CD8-positive, alpha-beta memory T cell (primary cell): ENCODE results near the gene OGFOD2. TPM values are rescaled to one million over a fixed set of nuclear protein-coding genes. Genes with fewer than 3 reads are reported as not detected.
A peak's percentile ranks its signal among the peaks of the same experiment; 100 is the strongest.

Source experiments
- CTCF ChIA-PET: fragments of 350-600 bp; sonication (Branson Sonifier 250); formaldehyde crosslinking; loops from one replicate; lab custom pipeline; 2021; ENCODE audit warnings: antibody characterized with exemption; lab: Charles Lee
- POLR2A ChIA-PET: fragments of 350-600 bp; sonication (Branson Sonifier 250); formaldehyde crosslinking; loops from one replicate; lab custom pipeline; 2021; ENCODE audit warnings: antibody characterized with exemption; lab: Charles Lee
- DNase-seq, 5 donors: peaks; one replicate each; pipeline versions ENCODE4 v3.0.0 to v3.0.0-alpha.2; 2020 to 2022; ENCODE audit warnings: mixed read lengths in 1 of 5
- H3K27ac ChIP-seq: one replicate; pipeline ENCODE4 v1.7.0; 2013; ENCODE audit warnings: low read depth, mild to moderate bottlenecking, low read length, moderate library complexity
- H3K27me3 ChIP-seq: 2 replicates; pipeline ENCODE4 v1.7.0; 2013; ENCODE audit warnings: low read length, mild to moderate bottlenecking; ENCODE audit not compliant: insufficient read depth, poor library complexity, severe bottlenecking
- H3K36me3 ChIP-seq: 2 replicates; pipeline ENCODE4 v1.7.0; 2013; ENCODE audit warnings: mild to moderate bottlenecking, low read length, moderate library complexity; ENCODE audit not compliant: insufficient read depth
- H3K4me1 ChIP-seq: 2 replicates; pipeline ENCODE4 v1.7.0; 2013; ENCODE audit warnings: mild to moderate bottlenecking, low read length, moderate library complexity; ENCODE audit not compliant: insufficient read depth
- H3K4me3 ChIP-seq: 2 replicates; pipeline ENCODE4 v1.7.0; 2013; ENCODE audit warnings: mild to moderate bottlenecking, low read length
- H3K9me3 ChIP-seq: 2 replicates; pipeline ENCODE4 v1.7.0; 2013; ENCODE audit warnings: mild to moderate bottlenecking, low read length
- H3K27ac Mint-ChIP-seq, 8 donors: one replicate each; pipeline ENCODE4 v1.8.0; 2020 to 2021; ENCODE audit warnings: mixed read lengths in 8 of 8, mild to moderate bottlenecking in 6 of 8, inconsistent platforms in 3 of 8, moderate library complexity in 3 of 8
- H3K27me3 Mint-ChIP-seq, 2 donors: one replicate each; pipeline ENCODE4 v1.8.0; 2020 to 2021; ENCODE audit warnings: mixed read lengths in 2 of 2, mild to moderate bottlenecking in 1 of 2, moderate library complexity in 1 of 2
- H3K36me3 Mint-ChIP-seq, 3 donors: one replicate each; pipeline ENCODE4 v1.8.0; 2020 to 2021; ENCODE audit warnings: mixed read lengths in 3 of 3, inconsistent platforms in 1 of 3, mild to moderate bottlenecking in 1 of 3
- H3K4me1 Mint-ChIP-seq, 3 donors: one replicate each; pipeline ENCODE4 v1.8.0; 2020 to 2021; ENCODE audit warnings: mixed read lengths in 3 of 3, inconsistent platforms in 1 of 3, mild to moderate bottlenecking in 1 of 3
- H3K4me3 Mint-ChIP-seq, 7 donors: one replicate each; pipeline ENCODE4 v1.8.0; 2020 to 2021; ENCODE audit warnings: mixed read lengths in 7 of 7, mild to moderate bottlenecking in 6 of 7, moderate library complexity in 4 of 7, inconsistent platforms in 2 of 7
- H3K9me3 Mint-ChIP-seq, 5 donors: one replicate each; pipeline ENCODE4 v1.8.0; 2020 to 2022; ENCODE audit warnings: mixed read lengths in 5 of 5, mild to moderate bottlenecking in 3 of 5, moderate library complexity in 2 of 5, inconsistent platforms in 1 of 5
- polyA plus RNA-seq: library from polyadenylated mRNA; unstranded; fragments of 300-500 nt; fragmentation: Illumina TruSeq; gene quantifications from one replicate; pipeline ENCODE4 v1.2.3, GENCODE V29; 2021
- total RNA-seq, 2 experiments: library from RNA; stranded (reverse); gene quantifications; one replicate each; pipeline ENCODE4 v1.2.3, GENCODE V29; 2021

OGFOD2 gene
- total and polyA plus RNA-seq, 3 experiments from 2014 or later, result 14.9 to 29.5 (median 27.7) TPM

DNA sequence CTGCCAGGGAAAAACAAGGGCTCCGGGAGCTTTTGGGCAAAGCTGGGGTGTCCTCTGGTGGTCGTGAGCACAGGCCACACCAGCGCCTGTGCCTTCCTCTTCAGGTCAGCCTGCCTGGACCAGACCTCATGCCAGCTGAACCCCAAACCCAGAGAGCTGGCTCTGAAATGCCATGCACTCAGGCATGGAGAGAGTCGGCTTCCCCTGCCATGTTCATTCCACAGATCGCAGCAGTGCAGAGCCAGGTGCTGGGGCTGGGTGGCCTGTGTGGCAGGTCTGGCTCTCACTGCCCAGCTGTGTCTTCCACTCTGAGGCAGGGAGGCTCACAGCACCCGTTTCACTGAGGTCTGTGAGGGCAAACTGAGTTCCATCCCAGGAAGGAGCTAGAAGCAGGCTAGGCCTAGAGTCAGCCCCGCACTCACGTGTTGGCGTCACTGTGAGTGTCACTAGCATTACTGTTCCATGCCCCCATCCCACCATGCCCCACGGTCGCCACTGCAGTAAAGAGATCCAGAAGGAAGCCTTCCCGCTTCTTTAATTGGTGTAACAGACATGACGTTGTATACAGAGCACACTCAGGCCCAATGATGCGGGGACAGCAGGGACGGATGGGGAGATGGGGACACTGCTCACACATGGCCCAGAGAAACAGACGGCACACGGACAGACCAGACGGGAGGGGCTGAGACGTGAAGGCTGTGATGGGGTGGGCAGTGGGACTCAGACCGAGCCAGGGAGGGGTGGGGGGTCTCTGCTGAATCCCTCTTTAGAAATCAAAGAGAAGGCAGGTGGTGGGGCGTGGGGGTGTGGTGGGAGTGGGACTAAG lies 8.1 kb downstream of the OGFOD2 start:
- ChIA-PET CTCF (no interaction called here), POLR2A (interaction anchor here (0.6 kb wide), 1 partner anchor 82 kb away, joined by 3 read pairs; no protein-coding TSS in a partner anchor)
- Mint-ChIP-seq H3K9me3 (peaks cover 0 to 1% (median 0%) of the 10 kb centered on the region in 5 donors), H3K4me1 (peaks cover 24 to 49% (median 33%) of the 10 kb centered on the region in 3 donors), H3K27ac (peak overlapping the region in 5 of 8 donors; percentile 22 to 94 (median 54)), H3K27me3 (no peaks in the 10 kb centered on the region), H3K4me3 (peak overlapping the region in 6 of 7 donors; percentile 29 to 90 (median 81)), H3K36me3 (peaks cover 0 to 40% (median 2%) of the 10 kb centered on the region in 3 donors)
- no peak overlapping the region for H3K4me3 ChIP-seq
- H3K36me3 ChIP-seq, result no peaks in the 10 kb centered on the region
- DNase-seq, result no peak
- H3K27ac ChIP-seq, result no peak overlapping the region
- peaks cover 41% of the 10 kb centered on the region for H3K4me1 ChIP-seq
- H3K27me3 ChIP-seq, result no peaks in the 10 kb centered on the region
- no peaks in the 10 kb centered on the region for H3K9me3 ChIP-seq

DNA sequence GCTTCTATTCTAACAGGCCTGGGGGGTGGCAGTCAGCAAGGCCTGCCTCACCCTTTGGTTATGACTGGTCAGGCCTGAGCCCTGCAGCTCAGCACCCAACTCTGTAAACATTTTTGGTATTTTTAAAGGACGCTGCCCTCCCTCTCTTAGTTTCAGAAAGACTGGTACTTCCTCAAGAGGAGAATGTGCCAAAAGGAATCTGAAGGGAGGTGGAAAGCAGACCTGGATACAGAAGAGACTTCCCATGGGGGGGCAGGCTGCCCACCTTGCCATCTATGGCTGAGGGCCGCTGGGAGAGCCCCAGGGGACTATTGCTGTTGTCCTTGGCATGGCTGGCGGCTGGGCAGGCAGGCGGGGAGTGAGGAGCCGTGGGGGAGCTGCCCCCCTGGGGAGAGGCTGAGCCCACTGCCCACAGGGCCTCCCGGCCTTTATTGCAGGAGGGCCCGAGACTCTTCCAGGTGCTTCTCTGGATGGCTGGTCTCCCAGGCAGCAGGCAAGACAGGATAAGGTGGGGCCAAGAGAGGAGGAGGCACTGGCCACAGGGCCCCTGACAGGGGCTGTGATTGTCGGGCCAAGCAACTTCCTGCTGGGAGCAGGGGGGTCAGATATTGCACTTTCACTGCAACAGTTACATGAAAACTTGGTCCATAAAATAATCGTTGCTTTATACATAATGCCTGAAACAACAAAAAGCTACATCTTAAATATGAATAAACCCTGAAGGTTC lies 8.9 kb downstream of the OGFOD2 start:
- POLR2A ChIA-PET, result interaction anchor here (0.6 kb wide), 1 partner anchor 158 kb away, joined by 3 read pairs; no protein-coding TSS in a partner anchor
- no peaks in the 10 kb centered on the region for H3K27me3 Mint-ChIP-seq
- H3K4me1 Mint-ChIP-seq, result peaks cover 23 to 47% (median 32%) of the 10 kb centered on the region in 3 donors
- H3K27ac Mint-ChIP-seq, result peak overlapping the region in 7 of 8 donors; percentile 38 to 93 (median 67)
- H3K4me1 ChIP-seq, result peaks cover 40% of the 10 kb centered on the region
- no peaks in the 10 kb centered on the region for H3K9me3 ChIP-seq
- DNase-seq, result no peak
- no peaks in the 10 kb centered on the region for H3K27me3 ChIP-seq
- H3K27ac ChIP-seq, result peak overlapping the region; percentile 1
- H3K36me3 Mint-ChIP-seq, result peaks cover 0 to 42% (median 2%) of the 10 kb centered on the region in 3 donors
- peak overlapping the region in 5 of 7 donors; percentile 29 to 80 (median 48) for H3K4me3 Mint-ChIP-seq
- no peaks in the 10 kb centered on the region for H3K36me3 ChIP-seq
- CTCF ChIA-PET, result interaction anchor here (1.6 kb wide), 1 partner anchor 8 kb away, joined by 4 read pairs; no protein-coding TSS in a partner anchor
- no peak overlapping the region for H3K4me3 ChIP-seq
- H3K9me3 Mint-ChIP-seq, result peaks cover 0 to 1% (median 0%) of the 10 kb centered on the region in 5 donors

DNA sequence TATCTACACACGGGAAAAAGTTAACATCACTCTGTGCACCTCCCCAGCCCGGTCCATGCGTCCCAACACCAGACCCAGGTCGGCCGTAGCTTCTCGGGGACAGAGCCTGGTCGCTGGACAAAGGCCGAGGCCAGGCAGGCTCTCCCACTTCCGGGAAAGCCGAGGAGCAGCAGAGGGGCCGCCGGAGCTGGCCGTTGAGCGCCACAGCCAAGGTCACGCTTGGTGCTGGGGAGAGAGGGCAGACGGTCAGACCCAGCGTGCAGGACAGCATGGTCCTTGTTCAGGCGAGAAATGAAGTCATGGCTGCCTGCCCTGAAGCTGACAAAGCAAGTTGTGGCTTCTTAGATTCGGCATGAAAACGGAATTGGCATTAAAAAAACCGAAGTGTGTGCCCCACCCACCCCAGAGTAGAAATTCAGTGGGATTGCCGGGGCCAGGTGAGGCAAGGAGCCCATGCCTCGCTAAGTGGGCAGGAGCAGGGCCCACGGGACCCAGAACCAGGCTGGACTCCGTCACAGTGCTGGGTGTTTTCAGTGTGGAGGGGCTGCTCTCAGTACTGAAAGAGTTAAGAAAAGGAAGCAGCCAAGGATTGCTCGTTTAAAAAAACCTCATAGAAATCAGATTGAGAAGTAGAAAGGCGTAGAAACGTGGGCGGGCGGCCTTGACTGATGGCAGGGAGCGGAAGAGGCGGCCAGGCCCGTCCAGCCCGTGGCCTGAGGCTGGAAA lies 9.7 kb downstream of the OGFOD2 start:
- CTCF ChIA-PET, result interaction anchor here (1.6 kb wide), 1 partner anchor 9 kb away, joined by 4 read pairs; no protein-coding TSS in a partner anchor

DNA sequence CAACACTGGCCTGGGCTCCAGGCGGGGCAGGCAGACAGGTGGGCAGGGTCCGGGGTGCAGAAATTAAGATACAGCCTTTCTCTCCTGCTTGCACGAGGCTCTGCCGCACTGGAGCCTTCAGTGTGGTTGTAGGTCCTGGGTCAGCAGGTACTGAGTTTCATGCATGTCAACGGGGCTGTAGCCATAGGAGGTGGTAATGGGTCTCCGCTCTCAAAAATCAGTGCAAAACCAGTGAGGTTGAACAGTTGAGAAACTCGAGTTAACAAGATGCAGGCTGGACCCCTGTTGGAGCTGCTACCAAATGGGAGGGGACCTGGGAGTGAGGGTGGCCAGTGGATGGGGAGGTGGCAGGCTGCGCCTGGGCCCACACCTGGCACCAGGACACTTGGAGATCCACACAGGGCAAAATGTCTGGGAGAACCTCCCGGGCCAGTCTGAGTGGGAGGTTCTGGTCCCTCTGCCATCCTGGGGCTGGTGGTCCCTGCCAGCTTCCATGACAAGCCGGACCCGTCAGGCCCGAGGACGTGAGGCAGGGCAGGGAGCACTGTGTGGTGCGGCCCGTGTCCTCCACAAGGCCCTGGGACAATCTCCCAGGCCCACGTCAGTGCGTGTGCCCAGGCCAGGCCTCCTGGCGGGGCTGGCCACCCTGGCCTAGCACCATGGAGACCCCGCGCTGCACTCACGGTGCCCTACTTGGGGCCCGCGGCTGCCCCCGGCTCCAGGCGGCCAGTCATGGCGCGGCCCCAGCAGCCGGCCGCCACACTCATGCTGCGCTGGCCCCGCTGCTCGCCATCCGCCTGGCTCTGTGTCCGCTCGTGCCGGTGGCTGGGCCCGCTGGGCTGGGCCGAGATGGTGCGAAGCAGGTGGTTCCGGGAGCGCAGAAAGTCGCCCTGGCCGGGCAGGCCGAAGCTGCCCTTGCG lies 10.6 kb downstream of the OGFOD2 start:
- no peak for DNase-seq
- ChIA-PET POLR2A (no interaction called here), CTCF (interaction anchor here (1.6 kb wide), 1 partner anchor 10 kb away, joined by 4 read pairs; no protein-coding TSS in a partner anchor)
- Mint-ChIP-seq H3K27ac (no peak overlapping the region), H3K27me3 (no peaks in the 10 kb centered on the region), H3K4me1 (peaks cover 19 to 37% (median 23%) of the 10 kb centered on the region in 3 donors), H3K9me3 (peaks cover 0 to 1% (median 0%) of the 10 kb centered on the region in 5 donors), H3K4me3 (no peak overlapping the region), H3K36me3 (peaks cover 0 to 39% (median 2%) of the 10 kb centered on the region in 3 donors)
- Histone ChIP-seq H3K27ac (no peak overlapping the region), H3K27me3 (no peaks in the 10 kb centered on the region), H3K9me3 (no peaks in the 10 kb centered on the region), H3K36me3 (no peaks in the 10 kb centered on the region), H3K4me1 (peaks cover 28% of the 10 kb centered on the region), H3K4me3 (no peak overlapping the region)

More for the DNA sequence above, 9.7 kb downstream of the OGFOD2 start:
- H3K27me3 ChIP-seq, result no peaks in the 10 kb centered on the region
- H3K9me3 Mint-ChIP-seq, result peaks cover 0 to 1% (median 0%) of the 10 kb centered on the region in 5 donors
- peaks cover 32% of the 10 kb centered on the region for H3K4me1 ChIP-seq
- peaks cover 22 to 41% (median 27%) of the 10 kb centered on the region in 3 donors for H3K4me1 Mint-ChIP-seq
- POLR2A ChIA-PET, result no interaction called here
- H3K27ac ChIP-seq, result peak overlapping the region; percentile 1
- no peak for DNase-seq
- no peaks in the 10 kb centered on the region for H3K27me3 Mint-ChIP-seq
- H3K36me3 Mint-ChIP-seq, result peaks cover 0 to 42% (median 2%) of the 10 kb centered on the region in 3 donors
- no peaks in the 10 kb centered on the region for H3K9me3 ChIP-seq
- peak overlapping the region in 5 of 8 donors; percentile 38 to 73 (median 61) for H3K27ac Mint-ChIP-seq
- no peaks in the 10 kb centered on the region for H3K36me3 ChIP-seq
- peak overlapping the region in 1 of 7 donors; percentile 57 for H3K4me3 Mint-ChIP-seq
- H3K4me3 ChIP-seq, result no peak overlapping the region

DNA sequence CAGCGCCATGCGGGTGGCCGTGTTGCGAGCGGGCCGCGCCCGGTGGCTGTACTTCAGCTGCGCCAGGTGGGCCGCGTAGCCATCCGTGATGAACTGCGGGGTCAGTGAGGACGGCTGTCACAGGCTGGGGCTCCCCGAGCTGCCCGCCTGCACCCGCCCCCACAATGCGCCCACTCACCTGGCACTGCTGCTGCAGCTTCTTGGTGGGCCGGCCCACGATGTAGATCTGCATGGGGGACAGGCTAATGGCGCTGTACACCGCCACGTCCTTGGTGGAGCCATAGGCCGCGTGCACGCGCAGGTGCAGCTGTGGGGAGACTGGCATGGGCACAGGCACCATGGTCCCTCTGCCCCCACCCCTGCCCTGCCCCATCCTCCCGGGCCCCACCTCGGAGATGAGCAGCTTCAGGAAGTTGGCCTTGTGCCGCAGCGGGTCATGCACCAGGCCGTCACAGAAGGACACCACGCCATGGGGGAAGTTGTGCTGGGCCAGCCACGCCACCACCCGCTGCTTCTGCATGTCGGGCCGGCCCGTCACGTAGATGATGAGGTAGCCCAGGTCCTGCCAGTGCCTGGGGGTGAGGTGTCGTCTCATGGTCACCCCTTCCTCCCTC lies 11.3 kb downstream of the OGFOD2 start:
- H3K27ac Mint-ChIP-seq, result no peak overlapping the region
- Histone ChIP-seq H3K27ac (no peak overlapping the region), H3K4me3 (no peak overlapping the region), H3K27me3 (no peaks in the 10 kb centered on the region), H3K4me1 (peaks cover 26% of the 10 kb centered on the region), H3K9me3 (no peaks in the 10 kb centered on the region), H3K36me3 (no peaks in the 10 kb centered on the region)
- ChIA-PET CTCF (no interaction called here), POLR2A (no interaction called here)
- no peak overlapping the region for H3K4me3 Mint-ChIP-seq
- DNase-seq, result no peak
- peaks cover 0 to 39% (median 2%) of the 10 kb centered on the region in 3 donors for H3K36me3 Mint-ChIP-seq
- H3K9me3 Mint-ChIP-seq, result peaks cover 0 to 1% (median 0%) of the 10 kb centered on the region in 5 donors
- peaks cover 16 to 33% (median 23%) of the 10 kb centered on the region in 3 donors for H3K4me1 Mint-ChIP-seq
- H3K27me3 Mint-ChIP-seq, result no peaks in the 10 kb centered on the region

DNA sequence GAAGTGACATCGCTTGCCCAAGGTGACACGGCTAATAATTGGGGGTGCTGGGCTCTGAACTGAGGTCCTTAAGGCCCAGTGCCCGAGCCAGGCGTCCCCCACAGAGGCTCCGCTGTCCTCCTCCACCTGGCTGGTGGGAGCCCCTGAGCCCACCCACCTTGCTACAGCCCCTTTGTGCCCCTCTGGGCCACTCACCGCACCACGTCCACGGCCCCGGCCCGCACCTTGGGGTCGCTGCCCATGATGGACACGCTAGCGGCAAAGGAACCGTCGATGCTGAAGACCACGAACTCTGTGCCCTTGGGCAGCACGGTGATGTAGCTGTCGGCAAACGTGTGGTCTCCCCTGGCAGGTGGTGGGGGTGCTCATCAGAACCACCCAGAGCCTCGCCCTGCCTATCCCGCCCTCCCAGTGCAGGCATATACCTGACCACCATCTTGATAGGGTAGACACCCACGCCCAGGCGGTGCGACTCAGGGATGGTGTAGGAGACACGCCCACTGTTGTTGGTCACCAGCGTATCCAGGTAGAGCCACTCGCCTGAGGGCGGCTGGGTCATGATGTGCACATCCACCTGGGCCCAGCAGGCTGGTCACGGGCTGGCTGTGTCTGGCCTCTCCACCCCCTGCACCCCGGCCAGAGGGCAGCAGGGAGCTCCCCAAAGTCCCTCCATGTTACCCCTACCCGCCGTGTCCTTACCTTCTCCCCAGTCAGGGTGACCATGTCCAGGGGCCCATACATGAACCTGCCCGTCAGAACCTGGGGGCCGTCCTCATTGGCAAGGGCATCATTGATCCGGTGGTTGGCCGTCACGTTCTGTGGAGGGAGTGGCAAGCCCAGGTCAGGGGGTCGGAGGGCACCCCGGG lies 12.3 kb downstream of the OGFOD2 start:
- Mint-ChIP-seq H3K9me3 (peaks cover 0 to 1% (median 0%) of the 10 kb centered on the region in 5 donors), H3K27ac (no peak overlapping the region), H3K27me3 (no peaks in the 10 kb centered on the region), H3K4me1 (peaks cover 7 to 23% (median 13%) of the 10 kb centered on the region in 3 donors), H3K36me3 (peaks cover 0 to 30% (median 2%) of the 10 kb centered on the region in 3 donors), H3K4me3 (peak overlapping the region in 1 of 7 donors; percentile 48)
- peaks cover 17% of the 10 kb centered on the region for H3K4me1 ChIP-seq
- CTCF ChIA-PET, result no interaction called here
- no peaks in the 10 kb centered on the region for H3K9me3 ChIP-seq
- no peak for DNase-seq
- H3K27ac ChIP-seq, result no peak overlapping the region
- POLR2A ChIA-PET, result no interaction called here
- H3K36me3 ChIP-seq, result no peaks in the 10 kb centered on the region
- H3K4me3 ChIP-seq, result no peak overlapping the region
- no peaks in the 10 kb centered on the region for H3K27me3 ChIP-seq
